ENCODE data around the gene DNAH10.

DNAH10 gene

DNA sequence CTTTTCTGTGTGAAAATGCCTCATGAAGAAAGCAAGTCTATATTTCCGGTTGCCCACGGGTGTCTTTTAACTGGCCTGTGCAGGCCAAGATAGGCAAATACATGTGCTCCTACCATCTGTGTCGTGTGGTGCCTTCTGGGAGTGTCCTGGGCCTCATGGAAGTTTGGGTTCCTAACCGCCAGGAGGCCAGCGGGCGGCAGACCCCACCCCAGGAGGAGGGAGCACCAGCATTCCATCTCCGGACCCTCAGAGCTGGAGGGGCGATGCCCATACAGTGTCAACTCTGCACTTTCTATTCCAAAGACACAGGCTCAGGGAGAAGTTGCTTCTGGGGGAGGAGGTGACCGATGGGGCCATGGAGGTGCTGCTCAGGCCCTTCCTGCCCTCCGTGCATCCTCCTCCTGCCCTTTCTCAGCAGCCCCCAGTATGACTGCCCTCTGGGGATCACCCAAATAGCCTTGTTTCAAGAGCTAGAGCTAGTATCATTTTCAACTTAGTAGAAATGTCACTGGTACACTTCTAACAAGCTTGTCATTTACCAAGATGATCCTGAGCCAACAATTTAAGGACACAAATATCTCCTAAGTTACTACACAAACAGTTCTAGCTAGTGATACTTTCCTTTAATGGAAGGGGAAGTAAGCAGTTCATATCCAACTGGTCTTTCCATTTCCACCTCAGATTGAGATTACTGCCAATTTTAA, 192.7 kb downstream of the DNAH10 start:
- DNase-seq = no peak

- no peak for DNase-seq
These were observed 194.1 kb downstream of the DNAH10 start for GRCh38 chr12:123956249-123956648.

DNA sequence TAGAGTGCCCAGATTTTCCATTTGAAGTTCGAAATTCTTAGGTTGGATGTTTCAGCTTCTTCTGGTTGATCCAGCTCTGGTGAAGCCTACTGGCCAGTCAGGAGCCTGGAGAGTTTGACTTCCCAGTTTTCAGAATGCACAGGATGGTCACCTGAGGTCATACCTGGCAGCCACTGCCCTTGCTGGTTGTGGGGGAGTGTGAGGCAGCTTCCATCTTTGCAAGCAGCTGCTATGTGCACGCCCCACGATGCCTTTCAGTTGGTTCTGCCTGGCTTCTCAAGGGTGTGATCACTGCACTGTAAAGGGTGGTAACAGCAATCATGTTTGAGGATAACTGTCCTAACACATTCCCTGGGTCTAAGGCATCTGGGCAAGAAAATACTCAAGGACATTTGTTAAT, 195.1 kb downstream of the DNAH10 start:
- DNase-seq = no peak

- DNase-seq = no peak
These were observed 196.4 kb downstream of the DNAH10 start for GRCh38 chr12:123958462-123958861.

GRCh38 chr12:123958876-123959275, 196.8 kb downstream of the DNAH10 start:
- no peak for DNase-seq

- DNase-seq = no peak
These were observed 198.1 kb downstream of the DNAH10 start for GRCh38 chr12:123960029-123960735.

GRCh38 chr12:123960856-123961255, 198.8 kb downstream of the DNAH10 start:
- DNase-seq = no peak

- no peak for DNase-seq
These were observed 199.7 kb downstream of the DNAH10 start for GRCh38 chr12:123961585-123962345.

DNA sequence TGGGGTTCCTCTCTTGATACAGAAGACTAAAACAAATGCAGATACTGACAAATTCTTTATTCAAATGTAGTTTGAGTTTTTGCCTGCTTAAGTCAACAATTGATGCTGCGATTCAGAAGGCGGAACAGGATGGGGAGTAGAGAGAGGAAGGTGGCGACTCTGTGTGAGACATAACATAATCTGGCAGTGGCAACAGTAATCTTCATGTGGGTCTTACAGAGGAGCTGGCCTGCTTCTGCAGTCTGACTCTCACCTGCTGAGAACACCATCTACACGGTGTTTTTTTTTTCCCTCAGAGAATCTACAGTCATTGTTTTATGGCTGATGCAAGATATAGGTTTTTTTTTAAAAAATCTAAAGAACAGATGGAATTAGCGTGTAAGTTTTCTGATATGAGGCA, 200.4 kb downstream of the DNAH10 start:
- no peak for DNase-seq

DNA sequence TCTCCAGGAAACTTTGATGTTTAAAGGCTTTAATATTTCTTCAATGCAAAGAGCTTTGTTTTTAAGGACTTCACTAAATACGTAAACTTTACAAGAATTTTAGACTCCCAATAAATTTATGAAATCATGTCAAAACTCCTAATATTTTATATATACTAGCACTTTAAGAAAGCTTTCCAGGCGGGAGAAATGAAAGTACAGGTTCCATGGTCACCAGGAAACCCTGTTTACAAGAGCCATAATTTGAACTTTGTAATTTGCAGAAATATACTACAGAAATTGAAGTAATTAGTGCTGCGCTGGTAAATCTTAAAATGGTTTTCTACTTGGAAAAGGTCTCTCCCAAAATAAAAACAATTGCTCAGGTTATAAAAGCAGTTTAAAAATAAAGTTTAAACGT, 201.7 kb downstream of the DNAH10 start:
- DNase-seq = no peak

- no peak for DNase-seq
These were observed 203.3 kb downstream of the DNAH10 start for GRCh38 chr12:123965382-123965781.

DNA sequence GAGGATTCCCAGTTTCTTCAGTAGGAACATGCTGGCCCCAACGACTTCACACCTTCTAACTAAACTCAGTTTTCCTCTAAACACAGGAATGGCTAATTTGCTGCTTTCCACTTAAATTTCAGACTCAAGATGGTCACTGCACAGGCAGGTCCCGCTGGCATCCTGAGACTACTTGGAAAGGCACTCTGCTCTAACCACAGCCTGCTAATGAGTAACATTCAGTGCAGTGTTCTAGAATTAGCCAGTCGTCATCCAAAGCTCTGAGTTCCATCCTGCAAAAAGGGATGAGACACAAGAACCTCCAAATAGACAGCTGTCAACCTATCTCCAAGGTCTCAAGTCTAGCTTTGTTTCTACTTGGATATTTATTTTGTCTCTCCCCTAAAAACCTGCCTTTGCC, 204.5 kb downstream of the DNAH10 start:
- no peak for DNase-seq

DNA sequence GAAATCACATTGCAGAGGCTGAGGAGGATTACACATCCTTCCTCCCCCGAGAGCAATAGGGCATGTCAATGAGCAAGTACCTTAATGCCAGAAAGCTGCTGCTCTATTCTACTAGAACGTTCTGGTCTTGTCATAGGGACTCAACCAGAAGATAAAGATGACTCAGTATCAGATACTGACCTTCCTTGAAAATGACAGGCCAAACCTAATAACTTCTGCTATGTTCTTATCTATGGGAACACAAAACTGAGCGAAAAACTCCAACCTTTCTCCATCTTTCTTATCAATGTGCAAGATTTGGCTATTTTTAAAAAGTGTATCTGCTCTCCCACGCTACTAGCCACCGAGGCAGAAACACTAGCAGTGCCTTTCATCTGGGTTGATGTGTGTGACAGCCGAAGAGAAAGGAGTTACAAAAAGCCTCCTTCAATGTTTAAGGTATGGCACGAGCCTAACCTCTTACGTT, 205.1 kb downstream of the DNAH10 start:
- no peak for DNase-seq

- no peak for DNase-seq
These were observed 209.3 kb downstream of the DNAH10 start for GRCh38 chr12:123971449-123971769.

GRCh38 chr12:123971770-123972456, 209.8 kb downstream of the DNAH10 start:
- DNase-seq = no peak

- DNase-seq = no peak
These were observed 210.6 kb downstream of the DNAH10 start, which contains the start of the genes CCDC92 and ZNF664 for GRCh38 chr12:123972457-123973401. Gene CCDC92 (minus strand): TSS chr12:123972831. CDS start chr12:123944305, 28,526 bp downstream. Gene ZNF664 (plus strand): TSS chr12:123973215. CDS start chr12:124012145, 38,930 bp downstream.

DNA sequence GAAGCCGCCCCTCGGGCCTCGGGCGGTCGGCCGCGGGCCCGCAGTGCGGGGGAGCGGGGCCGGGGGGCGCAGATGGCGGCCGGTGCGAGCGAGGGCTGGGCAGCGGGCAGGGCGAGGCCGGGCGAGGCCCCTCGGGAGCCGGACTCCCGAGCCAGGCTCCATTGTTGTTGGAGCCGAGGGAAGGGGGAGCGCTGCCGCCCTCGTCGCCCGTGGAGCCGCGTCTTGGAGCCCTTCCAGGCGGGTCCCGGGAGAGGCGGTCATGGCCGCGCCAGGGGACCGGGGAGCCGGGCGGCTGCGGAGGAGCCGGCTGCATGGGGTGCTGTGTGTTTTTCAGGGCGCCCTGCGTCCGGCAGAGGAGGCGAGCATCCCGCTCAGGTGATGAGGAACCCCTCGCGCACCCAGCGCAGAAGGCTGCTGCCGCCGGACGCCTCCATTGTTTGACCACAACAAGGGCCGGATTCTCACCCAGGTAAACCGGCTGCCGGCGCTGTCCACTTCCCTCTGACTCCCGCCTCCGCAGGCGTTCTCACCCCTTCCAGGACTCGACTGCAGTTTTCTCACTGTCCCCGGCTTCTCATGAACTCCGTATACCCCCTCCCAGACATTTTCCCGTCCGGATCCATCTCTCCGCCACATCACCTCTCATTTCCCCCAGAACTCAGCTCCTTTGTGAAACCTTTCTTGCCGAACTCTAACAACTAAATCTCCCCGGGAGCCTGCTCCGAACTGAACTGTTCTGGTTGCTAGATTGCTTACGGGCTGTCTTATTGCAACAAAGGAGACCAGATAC, 211.6 kb downstream of the DNAH10 start:
- DNase-seq = no peak

DNA sequence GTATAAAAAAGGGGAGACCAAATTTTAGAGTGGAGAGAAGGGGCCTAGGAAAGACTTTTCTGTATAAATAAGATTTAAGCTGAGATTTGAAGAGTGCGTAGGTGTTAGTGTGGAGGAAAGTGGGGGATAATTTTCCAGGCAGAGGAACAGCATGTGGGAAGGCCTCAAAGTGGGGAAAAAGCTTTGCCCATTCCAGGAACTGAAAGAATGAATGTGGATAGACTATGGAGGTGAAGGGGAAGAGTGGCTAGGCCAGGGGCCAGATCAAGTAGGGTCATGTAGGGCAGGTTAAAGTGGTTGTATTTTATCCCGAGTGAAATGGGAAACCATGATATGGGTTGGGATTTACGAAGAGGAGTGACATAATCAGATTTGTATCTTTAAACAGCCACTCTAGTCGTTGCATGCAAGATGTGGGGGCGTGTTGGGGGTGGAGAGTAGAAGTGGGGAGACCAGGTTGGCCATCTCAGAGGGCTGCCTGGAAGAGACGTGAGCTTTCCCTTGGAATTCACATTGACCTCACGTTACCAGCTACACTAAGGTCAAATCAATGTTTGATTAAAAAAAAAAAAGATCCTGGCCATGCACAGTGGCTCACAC, 214.2 kb downstream of the DNAH10 start:
- no peak for DNase-seq

DNA sequence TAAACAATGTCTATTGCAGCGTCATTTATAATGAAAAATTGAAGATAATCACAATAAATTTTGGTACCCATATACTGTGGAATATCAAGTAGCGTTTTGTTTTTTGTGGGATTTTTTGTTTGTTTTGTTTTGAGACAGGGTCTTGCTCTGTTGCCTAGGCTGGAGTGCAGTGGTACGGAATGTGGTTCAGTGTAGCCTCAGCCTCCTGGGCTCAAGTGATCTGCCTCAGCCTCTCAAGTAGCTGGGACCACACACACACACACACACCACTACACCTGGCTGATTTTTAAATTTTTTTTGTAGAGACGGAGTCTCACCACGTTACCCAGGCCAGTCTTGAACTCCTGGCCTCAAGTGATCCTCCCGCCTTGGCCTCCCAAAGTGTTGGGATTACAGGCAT, 217.5 kb downstream of the DNAH10 start:
- no peak for DNase-seq

GRCh38 chr12:123982269-123982668, 220.2 kb downstream of the DNAH10 start:
- DNase-seq = no peak
